K562 (cell line): ENCODE measurements around the gene EFHD2. TPM values are rescaled to one million over a fixed set of nuclear protein-coding genes. Genes with fewer than 3 reads are reported as not detected.

Source experiments
- ATAC-seq: fragments of 200-7000 bp; cut with Tn5 transposase; 3 replicates; pipeline ENCODE4 v1.9.1; 2020; ENCODE audit warnings: moderate library complexity
- BruUV-seq: library from RNA; stranded (reverse); fragments of 400-500 nt; replicated peaks from 2 replicates; lab custom pipeline; 2021; lab: Mats Ljungman, UMichigan
- CTCF ChIA-PET: fragments of 300-600 bp; formaldehyde crosslinking; extraction: SDS; loops from one replicate; lab custom pipeline; 2021; ENCODE audit warnings: low intra/inter-chr PET ratio; lab: Yijun Ruan, JAX
- POLR2A ChIA-PET: fragments of 300-600, 350-650 bp; sonication (Branson Sonifier 250); formaldehyde crosslinking; extraction: SDS; loops from one replicate; lab custom pipeline; 2021; ENCODE audit warnings: antibody characterized with exemption, inconsistent platforms; lab: Yijun Ruan, JAX
- DNase-seq, 4 experiments: peaks; one replicate each; pipeline versions ENCODE4 v3.0.0 to v3.0.0-alpha.2; 2011 to 2018; ENCODE audit warnings: low spot score in 3 of 4, mixed read lengths in 3 of 4; ENCODE audit errors: extremely low read depth in 1 of 4
- FAIRE-seq: peaks from 2 replicates; lab custom pipeline; 2011; peaks lifted over from hg19 to GRCh38; lab: Jason Lieb, UNC
- H2AFZ ChIP-seq: 2 replicates; pipeline ENCODE4 v1.6.0; 2011; ENCODE audit warnings: low read depth, low read length, control low read depth, inconsistent platforms
- H3K27ac ChIP-seq: fragments of 200-600 bp; 3 replicates; pipeline ENCODE4 v1.8.0; 2011; ENCODE audit warnings: low read depth, mild to moderate bottlenecking, control low read depth, inconsistent platforms, low read length, moderate library complexity, mixed read lengths; ENCODE audit errors: extremely low read depth
- H3K27me3 ChIP-seq, 2 experiments: fragments of 300-600 bp in 1 of 2; 2 replicates in 1 of 2; 3 replicates in 1 of 2; pipeline versions ENCODE4 v1.6.0 to v1.8.0; 2011; ENCODE audit warnings: inconsistent platforms in 2 of 2, low read length in 2 of 2, mild to moderate bottlenecking in 1 of 2, mixed read lengths in 1 of 2, moderate library complexity in 1 of 2; ENCODE audit not compliant: control insufficient read depth in 2 of 2, insufficient read depth in 2 of 2
- H3K36me3 ChIP-seq: fragments of 300-600 bp; 3 replicates; pipeline ENCODE4 v1.8.0; 2011; ENCODE audit warnings: mild to moderate bottlenecking, low read length, inconsistent platforms; ENCODE audit not compliant: control insufficient read depth, insufficient read depth
- H3K4me1 ChIP-seq, 2 experiments: fragments of 200-600 bp in 1 of 2; replicated peaks in 1 of 2; 2 replicates in 1 of 2; 3 replicates in 1 of 2; pipeline versions ENCODE4 v1.5.1 to v1.8.0; 2011; ENCODE audit warnings: inconsistent platforms in 2 of 2, low read length in 2 of 2, mild to moderate bottlenecking in 1 of 2, mixed read lengths in 1 of 2, moderate library complexity in 1 of 2; ENCODE audit not compliant: control insufficient read depth in 2 of 2, insufficient read depth in 2 of 2
- H3K4me2 ChIP-seq: 2 replicates; pipeline ENCODE4 v1.6.1; 2011; ENCODE audit warnings: low read length, control low read depth, inconsistent platforms, mixed read lengths; ENCODE audit not compliant: insufficient read depth
- H3K4me3 ChIP-seq: fragments of 200-600 bp; sonication (generic), shearing (Covaris generic); 2 replicates; pipeline ENCODE4 v1.5.1; 2016; ENCODE audit warnings: control low read depth, inconsistent platforms
- H3K79me2 ChIP-seq: fragments of 200-600 bp; 3 replicates; pipeline ENCODE4 v1.8.0; 2011; ENCODE audit warnings: low read length, inconsistent platforms; ENCODE audit not compliant: control insufficient read depth, insufficient read depth
- H3K9ac ChIP-seq, 2 experiments: 2 replicates each; pipeline versions ENCODE4 v1.6.0 to v1.6.1; 2011; ENCODE audit warnings: low read depth in 2 of 2, low read length in 2 of 2, control low read depth in 1 of 2, inconsistent platforms in 1 of 2, mild to moderate bottlenecking in 1 of 2, mixed read lengths in 1 of 2; ENCODE audit not compliant: insufficient read depth in 1 of 2
- H3K9me1 ChIP-seq: one replicate; pipeline ENCODE4 v1.6.0; 2011; ENCODE audit warnings: inconsistent platforms, mild to moderate bottlenecking, low read length, moderate library complexity; ENCODE audit not compliant: control insufficient read depth, insufficient read depth
- H3K9me3 ChIP-seq: replicated peaks from 2 replicates; pipeline ENCODE4 v1.5.1; 2011; ENCODE audit warnings: low read depth, low read length, inconsistent platforms; ENCODE audit not compliant: control insufficient read depth, insufficient read depth
- H4K20me1 ChIP-seq: replicated peaks from 2 replicates; pipeline ENCODE4 v1.6.1; 2011; ENCODE audit warnings: low read length, inconsistent platforms, mixed read lengths; ENCODE audit not compliant: control insufficient read depth, insufficient read depth
- DIDO1 ChIP-seq: fragments of 450-650 bp; IDR thresholded peaks from 2 replicates; pipeline ENCODE4 v1.6.1; 2016; ENCODE audit warnings: low read depth, missing biosample characterization, missing genetic modification characterization
- EGR1 ChIP-seq: fragments of 450-650 bp; conservative IDR thresholded peaks from 2 replicates; pipeline ENCODE4 v1.6.1; 2017; ENCODE audit warnings: mild to moderate bottlenecking
- PHTF2 ChIP-seq: fragments of 250-450 bp; sonication (Bioruptor Pico); IDR thresholded peaks from 2 replicates; pipeline ENCODE4 v1.5.0; 2021; ENCODE audit warnings: mild to moderate bottlenecking
- RBM22 ChIP-seq: fragments of 200-400 bp; formaldehyde crosslinking; IDR thresholded peaks from 2 replicates; pipeline ENCODE4 v1.6.1; 2018; ENCODE audit warnings: low read length, low read depth; ENCODE audit not compliant: poor library complexity, severe bottlenecking
- RFX1 ChIP-seq: fragments of 450-650 bp; IDR thresholded peaks from 2 replicates; pipeline ENCODE4 v1.6.1; 2016; ENCODE audit warnings: mild to moderate bottlenecking, moderate library complexity
- WGBS: fragments of 100-300 bp; shearing (Covaris generic); methylation state at CpG from one replicate; pipeline ENCODE4 v1.1.6; 2016; ENCODE audit warnings: low coverage, mixed read lengths; ENCODE audit not compliant: insufficient coverage; ENCODE audit errors: missing lambda C conversion rate; 5-methylcytosine and 5-hydroxymethylcytosine counted together
- in situ Hi-C: fragments of 300-500 bp; cut with MboI; formaldehyde crosslinking; loops from 4 replicates; pipeline ENCODE4 v1.15.0; 2018; ENCODE audit warnings: inconsistent platforms, mixed read lengths
- intact Hi-C: fragments of 100-400 bp; cut with micrococcal nuclease; formaldehyde crosslinking; loops from 2 replicates; pipeline ENCODE4 v1.14.2; 2022
- polyA plus RNA-seq, 8 experiments: library from polyadenylated mRNA; depleted of rRNA in 4 of 8; stranded (reverse) in 5 of 8; unstranded in 3 of 8; fragments of >200 nt; fragmentation: Nextera tagmentation in 2 of 8; fragmentation: Illumina TruSeq in 1 of 8; extraction: Ambion mirVana in 2 of 8; extraction: Trizol in 1 of 8; gene quantifications; 2 replicates each; pipeline versions ENCODE4 v1.2.1 to v1.2.3, GENCODE V29; 2011 to 2014; ENCODE audit warnings: inconsistent platforms in 1 of 8, missing spikeins in 1 of 8
- total RNA-seq, 7 experiments: library from RNA; depleted of rRNA in 6 of 7; stranded (reverse); fragments of >200 nt in 6 of 7; fragmentation: Illumina TruSeq in 2 of 7; extraction: Trizol in 2 of 7; gene quantifications; 2 replicates each; pipeline versions ENCODE4 v1.2.1 to v1.2.3, GENCODE V29; 2011 to 2021; ENCODE audit warnings: low replicate concordance in 1 of 7

EFHD2 gene
- total and polyA plus RNA-seq, 9 of the 15 experiments (the other 6 are each of a cell fraction or from before 2014, with no cell fraction given) = 1.7 to 73.5 (median 25.2) TPM

GRCh38 chr1:15370781-15371520 is 38.7 kb upstream of the EFHD2 start:
- no peaks in the 10 kb centered on the region for H3K79me2 ChIP-seq
- H3K4me1 ChIP-seq = peaks cover 0 to 11% of the 10 kb centered on the region in 2 experiments; a peak in 3 of 5 replicates
- no peak overlapping the region for H3K9ac ChIP-seq
- TF ChIP-seq EGR1 (0 out of 2 replicates have a peak, but pooled peaks have one; percentile 13), PHTF2 (CRISPR knock-in tag) (no peak), DIDO1 (tag) (no peak), RFX1 (peak; percentile 41; the same call in 1 of the 2 replicates), RBM22 (no peak)
- H3K9me1 ChIP-seq = no peaks in the 10 kb centered on the region
- no peak overlapping the region for H3K27ac ChIP-seq
- H3K36me3 ChIP-seq = no peaks in the 10 kb centered on the region
- POLR2A ChIA-PET = interaction anchor here (1.0 to 1.6 kb wide), 2 partner anchors 10 to 11 kb away, joined by 3 to 6 read pairs; no protein-coding TSS in a partner anchor
- no peak for ATAC-seq
- 33% methylated on average over 16 of the region's 16 CpGs for WGBS
- DNase-seq = no peak
- BruUV-seq = no TSS peak
- no peak overlapping the region for H3K4me2 ChIP-seq
- FAIRE-seq = no peak
- H3K27me3 ChIP-seq = peaks cover 16 to 44% of the 10 kb centered on the region in 2 experiments
- no peak overlapping the region for H2AFZ ChIP-seq
- CTCF ChIA-PET = no interaction called here
- H4K20me1 ChIP-seq = no peaks in the 10 kb centered on the region
- intact Hi-C loops = no loop called here
- H3K4me3 ChIP-seq = no peak overlapping the region
- in situ Hi-C loops = no loop called here
- H3K9me3 ChIP-seq = no peaks in the 10 kb centered on the region
